GM19463 (cell line): ENCODE data around the gene ADISSP.

Experiments used
- ATAC-seq: cut with Tn5 transposase; IDR thresholded peaks from one replicate; pipeline ENCODE4 v1.9.1; 2021; ENCODE audit warnings: mild to moderate bottlenecking, moderate library complexity; ENCODE audit not compliant: unreplicated experiment

ADISSP gene

DNA sequence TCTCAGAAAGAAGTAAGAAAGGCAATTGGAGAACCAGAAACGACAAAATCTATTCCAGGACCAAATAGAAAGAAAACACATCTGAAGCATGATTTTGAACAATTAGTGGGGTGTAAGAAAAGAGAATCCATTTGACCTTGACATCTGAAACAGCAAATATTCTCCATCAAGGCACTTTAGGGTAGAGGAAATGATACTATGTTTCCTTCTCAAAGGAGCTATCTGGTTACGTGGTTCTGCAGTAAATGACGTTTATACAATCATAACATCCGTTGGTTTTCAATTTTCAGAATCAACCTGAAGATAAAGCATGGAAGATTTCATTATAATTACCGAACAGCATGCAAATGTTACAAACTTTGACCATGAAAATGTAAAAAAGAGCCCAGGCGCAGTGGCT lies 46.9 kb downstream of the ADISSP start:
- no peak for ATAC-seq

DNA sequence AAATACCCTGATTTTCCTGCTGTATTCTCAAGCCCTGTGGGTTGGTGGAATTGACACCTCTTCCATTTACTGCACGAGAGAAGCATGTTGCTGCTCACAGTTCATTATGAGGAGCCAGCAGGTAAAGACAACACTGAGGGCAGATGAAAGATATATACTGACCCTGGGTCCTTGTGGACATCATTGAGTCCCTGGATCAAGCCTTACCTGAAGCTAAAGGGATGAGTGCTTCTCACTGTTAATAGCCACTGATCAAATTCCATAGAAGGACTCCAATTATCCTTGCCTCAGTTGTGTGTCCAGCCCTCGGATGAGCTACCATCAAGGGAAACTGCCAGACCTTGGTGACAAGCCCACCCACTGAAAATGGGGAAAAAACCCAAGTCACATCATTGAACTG lies 47.5 kb downstream of the ADISSP start:
- no peak for ATAC-seq

DNA sequence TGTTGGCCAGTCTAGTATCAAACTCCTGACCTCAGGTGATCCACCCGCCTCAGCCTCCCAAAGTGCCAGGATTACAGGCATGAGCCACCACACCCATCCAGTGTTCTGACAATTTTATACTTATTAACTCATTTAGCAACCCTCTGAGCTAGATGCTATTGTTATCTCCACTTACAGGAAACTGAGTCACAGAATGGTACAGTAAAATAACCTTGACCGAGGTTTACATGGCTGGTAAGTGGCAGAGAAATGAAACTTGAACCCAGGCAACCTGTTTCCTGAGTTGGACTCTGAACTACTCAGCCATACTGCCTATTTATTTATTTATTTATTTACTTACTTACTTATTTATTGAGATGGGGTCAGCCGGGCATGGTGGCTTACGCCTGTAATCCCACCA lies 48.5 kb downstream of the ADISSP start:
- no peak for ATAC-seq

DNA sequence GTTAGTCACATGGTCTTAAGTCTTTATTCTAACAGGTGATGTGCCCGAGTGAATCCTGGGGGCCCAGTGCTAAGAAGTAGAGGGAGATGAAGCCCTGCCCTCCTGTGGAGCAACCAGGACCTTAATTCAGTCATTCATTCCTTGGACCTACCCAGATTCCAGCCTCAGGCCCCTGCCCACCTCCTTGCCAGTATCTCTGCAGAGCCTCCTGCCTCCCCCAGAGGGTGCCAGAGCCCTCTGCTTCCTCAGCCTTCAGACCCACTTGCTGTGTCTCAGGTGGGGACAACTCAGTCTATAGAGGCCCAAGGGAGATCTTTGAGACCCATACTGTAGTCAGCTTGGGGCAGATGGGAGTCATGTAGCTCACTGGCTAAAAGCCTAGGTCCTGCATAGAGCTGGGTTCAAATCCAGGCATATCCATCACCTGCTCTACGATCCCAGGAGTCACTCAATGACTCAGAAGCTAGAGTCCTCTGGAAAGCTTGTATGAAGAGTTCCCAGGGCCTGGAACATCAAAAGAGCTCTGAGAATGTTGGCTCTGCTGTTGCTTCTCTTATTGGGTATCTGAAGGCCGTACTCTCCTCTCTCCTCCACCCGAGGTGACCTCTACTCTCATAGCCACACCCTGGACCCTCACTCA lies 51.2 kb downstream of the ADISSP start:
- peak; percentile 42 for ATAC-seq

DNA sequence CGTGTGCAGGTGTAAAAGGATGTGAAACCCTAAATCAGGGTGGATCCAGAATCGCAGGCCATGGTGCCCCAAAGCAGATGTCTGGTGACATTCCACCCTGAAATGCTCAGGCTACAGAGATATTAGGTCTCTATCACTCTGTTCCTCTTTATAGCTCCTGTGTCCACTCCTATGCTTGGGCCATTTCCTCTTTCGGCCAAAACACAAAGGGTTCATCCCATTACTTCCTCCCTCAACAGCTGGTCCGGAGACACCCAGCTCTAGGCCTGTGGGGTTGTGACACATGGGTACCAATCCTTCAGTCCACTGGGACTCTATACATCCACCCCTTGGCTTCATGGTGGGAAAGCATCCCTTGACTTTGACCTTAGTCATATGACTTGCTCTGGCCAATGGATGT lies 53.5 kb downstream of the ADISSP start:
- ATAC-seq, result no peak

DNA sequence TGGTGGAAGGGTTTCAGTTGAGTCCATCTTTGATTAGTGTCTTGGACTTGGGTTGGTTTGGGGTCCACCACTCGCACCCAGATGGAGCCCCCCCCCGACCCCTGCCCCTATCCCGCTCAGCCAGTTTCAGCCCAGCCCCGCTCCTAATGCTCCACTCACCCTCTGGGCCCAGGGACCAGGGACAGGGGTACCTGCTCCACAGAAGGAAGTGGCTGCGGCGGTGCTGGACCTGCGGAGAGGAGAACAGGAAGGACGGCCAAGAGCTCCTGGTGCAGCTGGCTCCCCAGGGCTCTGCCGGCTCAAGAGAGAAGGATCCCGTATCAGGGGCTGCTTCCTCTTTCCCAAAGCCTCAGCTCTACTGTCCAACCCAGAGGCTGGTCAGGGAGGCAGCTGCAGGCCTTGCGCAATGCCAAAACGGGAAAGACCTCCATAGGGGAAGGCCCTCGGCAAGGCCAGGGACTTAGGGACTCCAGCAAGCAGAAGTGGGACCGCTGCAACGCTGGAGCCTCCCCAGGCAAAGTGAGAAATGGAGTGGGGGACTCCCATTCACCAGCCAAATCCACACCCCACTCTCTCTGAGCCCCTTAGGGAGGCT lies 55.2 kb downstream of the ADISSP start, which contains the start of gene SIGLEC1:
TSS of gene SIGLEC1 (minus strand) at position 322 of the 595 bp plus-strand sequence. CDS start 5,472 bp downstream, outside the sequence.
- ATAC-seq, result no peak

DNA sequence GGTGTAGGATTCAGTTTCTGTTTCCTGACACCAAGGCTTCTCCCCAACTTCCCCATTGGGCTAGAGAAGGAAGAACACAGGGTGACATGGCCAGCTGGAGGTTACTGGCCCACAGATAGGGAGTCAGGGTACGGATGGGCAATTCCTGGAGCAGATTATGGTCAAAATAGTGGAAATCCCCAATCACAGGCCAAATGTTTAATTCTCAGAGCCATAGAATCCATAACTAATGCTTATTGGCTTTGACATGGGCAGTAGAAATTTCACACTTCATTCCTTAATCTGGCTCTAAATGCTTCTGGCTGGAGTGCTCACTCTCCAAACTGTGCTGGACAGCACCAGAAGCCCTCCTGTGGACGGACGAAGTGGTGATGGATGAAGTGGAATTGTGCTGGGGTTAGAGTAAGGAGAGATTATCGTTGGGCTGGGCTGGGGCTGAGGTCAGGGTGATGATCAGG lies 56.0 kb downstream of the ADISSP start:
- ATAC-seq, result no peak

DNA sequence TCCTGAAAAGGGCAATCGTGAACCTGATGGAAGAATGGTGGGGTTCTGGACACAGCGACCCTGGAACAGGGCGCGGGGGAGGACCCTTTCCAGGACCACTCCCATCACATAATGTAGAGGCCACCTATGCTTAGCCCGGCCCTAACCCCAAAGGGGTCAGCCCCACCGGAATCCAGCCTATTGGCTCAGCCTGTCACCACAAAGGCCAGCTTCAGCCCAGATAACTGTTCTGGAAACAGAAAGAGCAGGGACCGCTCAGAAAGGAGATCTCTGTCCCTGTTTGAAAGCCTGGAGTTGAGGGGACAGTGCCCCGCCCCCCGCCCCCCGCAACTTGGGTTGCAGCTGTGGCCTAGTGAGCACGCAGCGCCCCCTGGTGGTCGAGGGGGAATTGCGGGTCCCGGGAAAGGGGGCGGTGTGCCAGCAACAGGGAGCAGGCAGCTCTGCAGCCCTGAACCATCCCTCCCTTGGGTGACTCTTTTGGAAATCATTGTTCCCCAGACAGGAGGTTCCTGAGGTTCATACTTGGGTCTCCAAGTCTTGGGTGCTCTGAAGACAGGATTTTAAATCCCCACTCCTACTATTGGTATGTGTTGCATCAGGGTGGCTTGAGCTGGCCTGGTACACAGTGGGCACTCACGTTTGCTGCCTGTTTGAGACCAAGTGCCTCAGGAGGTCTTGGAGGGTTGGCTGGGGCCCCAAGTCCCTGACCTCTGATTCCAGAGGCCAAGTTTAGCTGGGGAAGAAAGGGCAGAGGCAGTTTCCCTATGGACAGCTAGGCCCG lies 56.7 kb downstream of the ADISSP start:
- no peak for ATAC-seq

DNA sequence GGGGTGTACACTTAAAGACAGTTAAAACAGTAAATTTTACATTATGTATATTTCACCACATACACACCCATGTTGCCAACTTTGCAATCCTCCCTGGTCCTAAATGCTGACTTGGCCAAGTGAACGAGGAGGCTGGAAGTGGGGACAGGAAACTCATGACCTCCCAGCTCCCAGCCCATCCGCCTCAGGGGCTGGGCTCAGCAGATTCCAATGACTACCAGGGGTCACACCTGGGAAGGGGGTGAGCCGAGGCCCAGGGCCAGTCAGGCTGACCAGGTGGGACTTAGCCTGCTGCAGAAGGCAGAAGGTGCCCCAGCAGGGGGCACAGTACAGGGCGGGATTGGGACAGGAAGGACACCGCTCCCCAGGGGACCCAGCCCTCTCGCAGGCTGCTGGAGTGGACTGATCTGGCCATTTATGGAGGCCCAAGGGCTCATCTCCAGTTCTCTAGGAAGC lies 57.5 kb downstream of the ADISSP start:
- no peak for ATAC-seq

DNA sequence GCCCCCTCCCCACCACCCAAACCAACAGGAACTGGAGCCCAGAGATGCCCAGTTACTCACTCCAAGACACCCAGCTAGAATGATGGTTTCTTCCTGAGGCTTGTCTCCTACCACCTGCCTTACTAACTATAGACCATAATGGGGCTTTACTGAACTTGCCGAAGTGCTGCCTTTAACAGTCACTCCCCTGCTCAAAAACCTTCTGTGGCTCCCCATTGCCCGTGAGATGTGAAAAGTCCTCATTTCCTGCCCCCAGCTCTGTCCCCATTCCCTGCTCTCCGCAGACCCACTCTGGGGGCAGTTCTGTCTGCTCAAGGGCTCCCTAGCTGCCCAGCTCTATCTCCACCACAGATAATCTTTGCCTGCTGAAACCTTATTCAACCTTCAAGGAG lies 60.0 kb downstream of the ADISSP start:
- ATAC-seq, result no peak

DNA sequence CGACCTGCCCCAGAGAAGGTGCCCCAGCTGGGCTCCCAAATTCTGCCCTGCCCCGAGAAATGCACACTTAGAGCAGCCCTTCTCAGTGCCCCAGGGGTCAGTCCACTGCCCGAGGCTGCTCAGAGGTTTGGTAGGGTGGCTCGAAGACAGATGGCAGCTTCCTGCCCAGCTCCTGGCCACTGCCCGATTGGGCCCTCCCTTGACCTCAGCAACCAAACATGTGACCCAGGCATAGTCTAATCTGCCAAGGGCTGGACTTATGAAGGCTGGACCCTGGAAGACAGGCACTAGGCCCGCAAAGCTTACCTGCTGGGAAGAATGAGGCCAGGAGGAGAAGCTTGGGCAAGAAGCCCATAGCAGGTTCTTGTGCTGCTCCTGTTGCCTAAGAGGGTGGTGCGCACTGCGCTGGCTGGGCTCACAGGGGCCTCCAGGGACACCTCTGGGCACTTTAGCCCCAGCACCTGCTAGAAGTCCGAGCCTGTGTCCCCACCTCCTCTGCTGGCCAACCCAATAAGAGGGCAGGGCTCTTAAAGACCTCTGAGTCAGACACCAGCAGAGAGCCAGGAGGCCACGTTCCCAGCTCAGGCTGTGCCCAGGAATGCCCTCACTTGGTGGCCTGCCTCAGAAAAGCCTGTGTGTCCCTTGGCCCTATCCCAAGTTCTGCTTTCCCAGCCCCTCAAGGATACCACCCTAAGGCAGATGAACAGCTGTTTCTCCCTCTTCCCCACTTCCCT lies 60.6 kb downstream of the ADISSP start:
- ATAC-seq, result no peak

DNA sequence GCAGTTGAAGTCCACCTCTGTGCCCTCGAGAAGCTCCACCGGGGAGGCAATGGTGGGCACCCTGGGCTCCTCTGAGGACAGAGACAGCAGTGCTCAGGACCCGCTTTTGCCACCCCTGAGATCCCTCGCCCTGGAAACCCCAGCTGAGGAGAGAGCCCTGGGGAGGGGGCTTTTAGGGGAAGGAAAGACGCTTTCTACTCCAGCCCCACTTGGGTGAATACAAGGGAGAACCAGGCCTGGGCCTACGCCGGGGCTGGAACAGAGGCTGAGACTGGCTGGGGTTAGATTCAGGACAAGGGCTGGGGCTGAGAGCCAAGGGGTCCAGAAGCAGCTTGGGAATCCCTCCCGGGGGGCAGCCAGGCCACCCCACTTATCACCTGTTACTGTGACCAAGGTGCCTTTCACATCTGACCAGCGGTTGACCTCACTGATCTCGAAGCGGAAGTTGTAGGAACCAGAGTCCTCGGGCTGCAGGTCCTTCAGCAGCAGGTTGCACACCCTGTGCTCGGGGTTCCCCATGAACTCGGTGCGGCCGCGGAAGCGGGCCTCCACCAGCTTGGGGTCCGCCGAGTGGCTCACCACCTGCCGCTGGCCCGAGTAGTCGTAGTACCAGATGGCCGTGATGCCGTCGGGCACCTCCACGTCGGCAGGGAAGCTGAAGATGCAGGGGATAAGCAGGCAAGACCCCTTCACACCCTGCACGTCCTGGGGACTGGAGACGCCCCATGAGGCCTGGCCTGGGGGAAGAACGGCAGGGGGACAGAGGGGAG lies 61.4 kb downstream of the ADISSP start:
- ATAC-seq, result no peak

DNA sequence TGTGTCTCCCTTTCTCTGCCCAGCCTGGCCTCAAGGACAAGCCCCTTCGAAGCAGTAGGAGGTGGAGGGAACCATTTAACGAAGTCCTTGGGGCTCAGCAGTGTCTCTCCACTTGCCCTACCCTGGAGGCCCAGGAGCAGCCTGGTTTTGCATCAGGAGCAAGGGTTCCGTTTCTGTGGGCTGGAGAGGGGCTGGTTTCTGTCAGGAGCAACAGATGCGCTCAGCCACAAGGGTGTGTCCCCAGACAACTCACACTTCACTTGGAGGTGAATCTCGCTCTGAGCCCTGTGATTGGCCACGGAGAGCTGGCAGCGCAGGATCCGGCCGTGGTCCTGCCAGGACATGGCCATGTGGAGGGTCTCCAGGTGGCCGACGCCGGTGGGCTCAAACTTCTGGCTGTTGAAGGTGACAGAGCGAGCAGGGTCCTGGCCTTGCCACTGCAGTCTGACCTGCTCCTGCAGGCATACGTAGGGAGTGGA lies 62.0 kb downstream of the ADISSP start:
- no peak for ATAC-seq

DNA sequence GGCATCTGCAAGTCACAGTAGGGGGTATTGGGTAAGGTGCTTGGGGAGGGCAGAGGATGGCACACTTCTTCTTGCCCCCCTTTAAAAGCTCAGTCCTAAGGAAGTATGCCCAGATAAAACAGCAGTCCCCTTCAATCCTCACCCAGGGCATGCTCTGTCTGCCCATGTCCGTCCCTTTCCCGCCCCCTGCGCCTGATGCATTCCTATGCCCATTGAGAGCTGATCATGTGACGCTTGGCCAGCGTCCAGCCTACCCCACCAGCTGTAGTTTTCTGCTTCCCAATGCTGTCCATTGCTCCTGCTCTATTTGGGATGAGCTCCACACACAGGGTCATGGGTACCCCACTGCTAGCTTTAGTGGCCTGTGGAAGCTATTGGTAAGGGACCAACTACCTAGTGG lies 63.5 kb downstream of the ADISSP start:
- no peak for ATAC-seq
